ENCODE data around the gene CMC4. TPM values are rescaled to one million over a fixed set of nuclear protein-coding genes. Genes with fewer than 3 reads are reported as not detected.

Gene CMC4
- total RNA-seq, 1 experiment from 2014 or later, result 15.8 TPM

DNA sequence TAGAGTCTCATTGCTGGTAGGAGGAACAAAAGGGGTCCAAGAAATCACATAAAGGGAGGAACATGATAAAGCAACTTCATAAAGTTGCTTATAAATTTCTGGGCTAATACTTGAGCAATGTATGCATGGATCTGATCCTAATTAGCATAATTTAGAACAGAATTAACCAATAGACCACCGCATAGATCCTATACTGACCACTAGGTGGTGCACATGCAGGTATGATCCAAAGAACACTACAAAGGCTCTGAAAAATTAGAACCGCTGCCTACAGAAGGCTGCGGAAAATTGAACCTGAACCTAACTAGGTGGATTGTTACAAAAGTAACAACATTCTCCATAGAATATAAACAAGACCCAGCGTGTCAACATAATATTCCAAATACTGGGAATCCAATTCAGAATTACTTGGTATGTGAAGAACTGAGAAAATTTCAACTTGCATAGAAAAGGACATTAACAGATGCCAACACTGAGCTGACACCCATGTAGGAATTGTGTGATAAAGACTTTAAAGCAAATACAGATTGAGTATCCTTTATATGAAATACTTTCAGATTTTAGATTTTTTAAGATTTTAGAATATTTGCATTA is 23.6 kb upstream of the CMC4 start:
- no peaks in the 10 kb centered on the region for H3K9me2 ChIP-seq (ENCODE audit: insufficient read depth)
- no peaks in the 10 kb centered on the region for H3K27me3 ChIP-seq (ENCODE audit: insufficient read depth, low read depth)
- H3K79me2 ChIP-seq (ENCODE audit: low read depth), result no peaks in the 10 kb centered on the region
- peak in 1 of 2 experiments; percentile 7 for DNase-seq
- TF ChIP-seq, protein P1, sequence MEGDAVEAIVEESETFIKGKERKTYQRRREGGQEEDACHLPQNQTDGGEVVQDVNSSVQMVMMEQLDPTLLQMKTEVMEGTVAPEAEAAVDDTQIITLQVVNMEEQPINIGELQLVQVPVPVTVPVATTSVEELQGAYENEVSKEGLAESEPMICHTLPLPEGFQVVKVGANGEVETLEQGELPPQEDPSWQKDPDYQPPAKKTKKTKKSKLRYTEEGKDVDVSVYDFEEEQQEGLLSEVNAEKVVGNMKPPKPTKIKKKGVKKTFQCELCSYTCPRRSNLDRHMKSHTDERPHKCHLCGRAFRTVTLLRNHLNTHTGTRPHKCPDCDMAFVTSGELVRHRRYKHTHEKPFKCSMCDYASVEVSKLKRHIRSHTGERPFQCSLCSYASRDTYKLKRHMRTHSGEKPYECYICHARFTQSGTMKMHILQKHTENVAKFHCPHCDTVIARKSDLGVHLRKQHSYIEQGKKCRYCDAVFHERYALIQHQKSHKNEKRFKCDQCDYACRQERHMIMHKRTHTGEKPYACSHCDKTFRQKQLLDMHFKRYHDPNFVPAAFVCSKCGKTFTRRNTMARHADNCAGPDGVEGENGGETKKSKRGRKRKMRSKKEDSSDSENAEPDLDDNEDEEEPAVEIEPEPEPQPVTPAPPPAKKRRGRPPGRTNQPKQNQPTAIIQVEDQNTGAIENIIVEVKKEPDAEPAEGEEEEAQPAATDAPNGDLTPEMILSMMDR (conservative IDR thresholded peaks at IDR 0.05), result peak; percentile 76
- TF ChIP-seq EZH2 (IDR thresholded peaks at IDR 0.05; ENCODE audit: low read depth), result no peak
- H2AFZ ChIP-seq, result no peak overlapping the region
- H3K27ac ChIP-seq, result no peak overlapping the region
- intact Hi-C loops (cut with micrococcal nuclease; ENCODE audit: unreplicated experiment), result loop anchor here (1.0 to 10.0 kb wide), 2 partner anchors 120 to 726 kb away; partner anchors contain the start of gene VBP1
- no peaks in the 10 kb centered on the region for H3K9me3 ChIP-seq (ENCODE audit: insufficient read depth, low read depth)
- no peaks in the 10 kb centered on the region for H4K20me1 ChIP-seq (ENCODE audit: insufficient read depth)
- H3F3A ChIP-seq (ENCODE audit: insufficient read depth, low read depth), result no peaks in the 10 kb centered on the region
- ChIA-PET CTCF (interaction anchor here (0.5 kb wide), 1 partner anchor 142 kb away, joined by 5 read pairs; no protein-coding TSS in a partner anchor), POLR2A (ENCODE audit: unreplicated experiment) (no interaction called here)
- H3K36me3 ChIP-seq (ENCODE audit: low read depth), result 0 out of 2 replicates have a peak, but pooled peaks cover 10% of the 10 kb centered on the region
- BruUV-seq (replicated peaks), result no TSS peak
- no peak overlapping the region for H3K4me3 ChIP-seq
- no peak overlapping the region for H3K4me2 ChIP-seq
- no peaks in the 10 kb centered on the region for H3K4me1 ChIP-seq (replicated peaks; ENCODE audit: insufficient read depth)

DNA sequence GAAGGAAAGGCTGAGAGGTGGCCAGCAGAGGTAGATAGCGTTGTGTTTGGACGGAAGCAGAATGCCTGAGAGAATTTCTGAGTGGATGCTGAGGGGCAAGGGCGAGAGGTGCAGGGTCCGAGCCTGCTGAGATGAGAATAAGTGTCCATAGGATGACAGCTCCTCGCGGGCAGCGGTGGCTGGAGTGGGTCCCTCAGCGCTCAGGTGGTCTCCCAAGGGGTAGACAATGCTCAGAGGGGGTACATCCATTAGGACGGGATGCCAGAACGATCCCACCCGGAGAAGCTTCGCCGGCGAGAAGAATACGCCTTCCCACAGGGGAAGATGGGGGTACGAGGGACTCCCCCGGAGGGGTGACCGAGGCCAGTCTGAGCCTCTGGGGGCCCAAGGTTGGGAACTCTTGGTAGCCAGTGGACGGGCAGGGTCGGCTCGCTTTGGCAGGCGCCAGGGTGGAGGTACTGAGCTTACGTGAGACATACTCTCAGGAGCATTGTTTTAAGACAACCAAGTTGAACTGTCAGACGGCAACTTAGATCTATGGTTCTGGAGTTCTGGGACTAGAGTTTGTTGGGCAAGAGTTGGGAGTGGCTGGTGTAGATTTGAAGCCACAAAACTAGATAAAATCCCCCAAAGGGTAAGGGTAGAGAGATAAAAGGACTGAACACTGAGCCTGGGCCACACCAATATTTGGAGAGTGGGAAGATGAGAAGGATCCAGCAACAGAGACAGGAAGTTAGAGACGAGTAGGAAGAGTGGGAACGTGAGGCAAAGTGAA is 16.2 kb upstream of the CMC4 start:
- CTCF ChIA-PET, result interaction anchor here (0.6 to 0.8 kb wide), 3 partner anchors 61 to 169 kb away, joined by 3 to 4 read pairs (median 3); no protein-coding TSS in a partner anchor
- intact Hi-C loops (cut with micrococcal nuclease; ENCODE audit: unreplicated experiment), result no loop called here

DNA sequence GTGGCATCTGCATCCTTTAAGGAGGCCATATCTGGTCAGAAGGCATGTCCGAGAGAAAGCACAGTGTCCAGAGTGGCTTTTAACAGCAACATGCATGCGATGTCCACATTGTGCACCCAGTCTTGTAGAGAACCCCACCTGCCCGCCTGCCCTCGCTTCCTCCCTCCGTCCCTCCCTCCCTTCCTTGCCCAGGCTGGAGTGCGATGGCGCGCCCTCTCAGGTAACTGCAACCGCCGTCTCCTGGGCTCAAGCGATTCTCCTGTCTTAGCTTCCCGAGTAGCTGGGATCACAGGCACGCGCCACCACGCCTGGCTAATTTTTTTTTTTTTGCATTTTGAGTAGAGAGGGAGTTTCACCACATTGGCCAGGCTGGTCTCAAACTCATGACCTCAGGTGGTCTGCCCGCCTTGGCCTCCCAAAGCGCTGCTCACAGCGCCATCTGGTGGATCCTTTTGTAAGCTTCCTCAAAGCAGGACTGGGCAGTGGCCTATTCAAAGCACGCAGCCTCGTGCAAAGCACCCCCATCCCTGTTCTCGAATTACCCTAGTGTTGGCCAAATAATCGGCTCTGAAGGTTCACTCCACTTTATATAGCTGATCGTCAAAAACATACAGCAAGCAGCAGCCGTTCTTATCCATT is 15.4 kb upstream of the CMC4 start:
- Histone ChIP-seq H4K20me1 (ENCODE audit: insufficient read depth) (no peaks in the 10 kb centered on the region), H3K27ac (no peak overlapping the region), H3F3A (ENCODE audit: insufficient read depth, low read depth) (no peaks in the 10 kb centered on the region), H3K4me1 (replicated peaks; ENCODE audit: insufficient read depth) (no peaks in the 10 kb centered on the region), H3K4me2 (no peak overlapping the region), H3K9me3 (ENCODE audit: insufficient read depth, low read depth) (no peaks in the 10 kb centered on the region), H2AFZ (no peak overlapping the region), H3K27me3 (ENCODE audit: insufficient read depth, low read depth) (no peaks in the 10 kb centered on the region), H3K9me2 (ENCODE audit: insufficient read depth) (no peaks in the 10 kb centered on the region), H3K36me3 (ENCODE audit: low read depth) (no peaks in the 10 kb centered on the region), H3K4me3 (no peak overlapping the region), H3K79me2 (ENCODE audit: low read depth) (no peaks in the 10 kb centered on the region)
- intact Hi-C loops (cut with micrococcal nuclease; ENCODE audit: unreplicated experiment), result no loop called here
- ChIA-PET CTCF (interaction anchor here (0.6 to 0.8 kb wide), 3 partner anchors 62 to 169 kb away, joined by 3 to 4 read pairs (median 3); no protein-coding TSS in a partner anchor), POLR2A (ENCODE audit: unreplicated experiment) (no interaction called here)
- TF ChIP-seq, protein P1 (conservative IDR thresholded peaks at IDR 0.05), result peak; percentile 71
- TF ChIP-seq EZH2 (IDR thresholded peaks at IDR 0.05; ENCODE audit: low read depth), result no peak
- DNase-seq, result peak in 1 of 2 experiments; percentile 26
- no TSS peak for BruUV-seq (replicated peaks)

More for the DNA sequence above, 16.2 kb upstream of the CMC4 start:
- Histone ChIP-seq H3K9me2 (ENCODE audit: insufficient read depth) (no peaks in the 10 kb centered on the region), H3K27ac (no peak overlapping the region), H3K4me1 (replicated peaks; ENCODE audit: insufficient read depth) (no peaks in the 10 kb centered on the region), H4K20me1 (ENCODE audit: insufficient read depth) (no peaks in the 10 kb centered on the region), H3K9me3 (ENCODE audit: insufficient read depth, low read depth) (no peaks in the 10 kb centered on the region), H2AFZ (no peak overlapping the region), H3K36me3 (ENCODE audit: low read depth) (no peaks in the 10 kb centered on the region), H3K4me3 (no peak overlapping the region), H3K4me2 (no peak overlapping the region), H3K27me3 (ENCODE audit: insufficient read depth, low read depth) (no peaks in the 10 kb centered on the region), H3F3A (ENCODE audit: insufficient read depth, low read depth) (no peaks in the 10 kb centered on the region), H3K79me2 (ENCODE audit: low read depth) (no peaks in the 10 kb centered on the region)
- TF ChIP-seq EZH2 (IDR thresholded peaks at IDR 0.05; ENCODE audit: low read depth), result no peak
- TF ChIP-seq, protein P1 (conservative IDR thresholded peaks at IDR 0.05), result no peak
- BruUV-seq (replicated peaks), result no TSS peak
- POLR2A ChIA-PET (ENCODE audit: unreplicated experiment), result no interaction called here
- DNase-seq, result no peak
